Activated gamma-delta T cell treated with anti-CD3 and anti-CD28 coated beads, Interleukin-2, amount 50 U/mL, for 16 hours (primary cell): ENCODE data around the gene ATG7.
"Not testable (repeated sequence)": the region's sequence is repeated elsewhere in the genome, so short reads cannot be mapped to it uniquely, and the experiment has no call there.

Experiments
- DNase-seq: peaks from one replicate; pipeline ENCODE4 v3.0.0-alpha.2; 2020; ENCODE audit warnings: low read depth

The ATG7 gene

DNA sequence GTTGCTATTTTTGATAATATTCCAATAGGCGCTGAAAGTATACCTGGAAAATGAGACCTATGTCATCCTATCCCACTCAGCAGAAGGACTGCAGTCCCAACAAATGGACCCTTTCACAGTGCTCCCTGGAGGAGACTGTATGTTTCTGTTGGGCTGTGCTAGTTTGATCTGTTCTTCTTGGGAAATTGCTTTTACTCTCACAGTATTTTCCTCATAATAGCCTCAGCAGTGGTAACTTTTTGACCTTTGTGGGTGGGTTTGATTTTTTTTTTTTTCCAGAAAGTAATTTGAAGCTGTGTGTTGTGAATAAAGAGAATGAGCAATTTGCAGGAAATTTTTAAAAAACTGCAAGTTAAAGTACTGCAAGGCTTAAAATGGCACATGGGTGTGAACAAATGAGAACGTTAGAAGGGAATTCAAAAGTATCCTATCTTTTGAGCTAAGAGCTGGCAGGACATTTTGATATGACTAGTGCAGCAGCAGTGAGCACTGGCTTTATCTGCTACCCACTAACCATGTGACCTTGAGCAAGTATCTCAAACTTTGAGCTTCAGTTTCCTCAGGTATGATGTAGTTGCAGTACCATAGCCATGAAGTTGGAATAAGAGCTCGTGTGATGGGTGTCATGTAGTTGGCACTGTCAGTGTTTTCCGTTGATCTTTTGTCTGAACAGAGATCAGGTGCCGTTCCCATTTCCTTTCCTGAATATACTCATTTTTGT lies 118.4 kb downstream of the ATG7 start:
- DNase-seq, result no peak

DNA sequence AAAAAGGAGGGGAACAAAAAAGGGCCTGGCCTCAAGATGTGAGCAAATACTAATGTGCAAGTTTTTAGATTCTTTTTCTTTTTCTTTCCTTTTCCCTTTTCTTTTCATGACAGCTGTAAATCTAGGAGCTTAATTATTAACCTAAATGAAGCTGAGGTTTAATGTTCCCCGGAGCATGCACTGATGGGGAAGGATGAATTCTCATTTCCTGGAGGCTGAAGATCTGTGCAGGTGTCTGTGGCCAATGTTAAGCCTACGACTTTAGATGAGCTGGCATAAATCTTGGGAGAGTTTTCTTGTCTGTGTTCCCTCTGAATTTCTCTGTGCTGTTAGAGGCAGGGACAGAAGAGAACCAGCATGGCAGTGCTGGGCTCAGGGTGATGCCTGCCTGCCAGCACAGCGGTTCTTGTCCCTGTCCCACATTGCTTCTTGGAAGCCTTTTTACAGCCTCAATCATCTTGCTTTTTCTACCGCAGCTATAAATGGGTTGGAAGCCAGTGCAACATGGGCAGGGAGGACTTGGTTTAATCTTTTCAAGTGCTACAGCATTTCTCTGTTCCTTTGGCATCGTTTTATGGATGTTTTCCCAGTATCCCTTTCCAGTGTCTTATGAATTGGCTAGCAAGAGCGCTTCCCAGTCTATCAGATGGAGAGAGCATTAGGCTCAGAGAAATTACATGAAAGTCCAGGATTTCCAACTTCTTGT lies 119.1 kb downstream of the ATG7 start:
- DNase-seq, result no peak

DNA sequence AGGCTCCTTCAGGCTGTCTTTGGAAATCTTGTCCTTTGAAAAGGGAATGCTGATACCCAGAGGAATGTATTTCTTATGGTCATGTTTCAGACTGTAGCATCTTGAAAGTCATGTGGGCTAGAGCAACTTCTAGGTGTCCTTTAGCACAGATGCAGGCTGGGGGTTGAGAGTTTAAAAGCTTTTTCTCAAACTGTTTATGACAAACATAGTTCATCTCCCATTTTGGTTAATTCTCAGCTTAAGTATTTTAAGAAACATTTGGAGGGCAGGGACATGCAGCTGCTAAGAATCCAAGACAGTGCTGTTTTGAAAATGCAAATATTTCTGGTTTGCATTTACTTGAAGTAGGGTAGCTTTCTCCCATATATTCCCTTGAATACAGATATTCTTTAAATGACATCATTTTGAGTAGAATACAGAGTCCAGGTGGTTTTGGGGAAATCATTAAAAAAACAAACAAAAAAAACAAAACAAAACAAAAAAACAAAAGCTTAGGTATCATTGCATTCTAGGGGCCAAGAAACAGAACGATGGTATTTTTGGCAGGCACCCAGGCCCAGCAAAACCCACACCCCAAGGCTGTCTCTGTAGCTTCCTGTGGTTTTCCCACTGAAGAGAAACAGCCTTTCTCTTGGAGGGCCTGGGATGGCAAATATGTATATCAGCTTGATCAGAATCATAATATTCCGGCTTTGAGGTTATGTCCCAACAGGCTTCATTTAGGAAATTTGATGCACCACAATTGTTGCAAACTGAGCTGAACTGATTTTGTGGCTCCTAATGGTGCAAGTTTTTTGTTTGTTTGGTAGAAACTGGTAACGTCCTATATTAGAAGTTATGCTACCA lies 120.0 kb downstream of the ATG7 start:
- DNase-seq, result no peak

DNA sequence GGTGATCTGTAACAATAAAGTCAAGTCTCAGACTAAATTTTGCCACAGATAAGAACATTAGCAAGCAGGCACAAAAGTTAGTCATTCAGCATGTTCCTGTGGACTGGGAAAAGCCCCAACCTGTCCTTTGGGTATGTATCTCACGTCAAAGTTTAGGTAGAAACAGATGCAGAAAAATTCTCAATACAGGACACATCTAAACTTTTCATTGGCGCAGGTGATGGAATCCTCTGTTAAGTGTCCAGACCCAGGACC lies 120.6 kb downstream of the ATG7 start:
- no peak for DNase-seq

DNA sequence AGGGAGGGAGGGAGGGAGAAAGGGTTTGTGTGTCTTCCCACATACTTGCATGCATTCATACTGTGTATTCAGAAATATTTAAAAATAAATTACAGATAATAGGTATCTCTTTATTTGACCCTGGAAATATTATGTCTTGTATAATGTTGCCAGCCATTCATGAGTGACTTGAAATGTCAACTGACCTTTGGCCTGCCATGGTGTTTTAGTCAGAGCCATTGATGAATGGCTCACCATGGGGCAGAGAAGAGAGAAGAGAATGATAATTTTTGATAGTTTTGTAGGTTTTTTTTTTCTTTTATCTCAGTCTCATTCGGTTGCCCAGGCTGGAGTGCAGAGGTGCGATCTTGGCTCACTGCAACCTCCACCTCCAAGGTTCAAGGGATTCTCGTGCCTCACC lies 121.2 kb downstream of the ATG7 start:
- DNase-seq, result no peak

DNA sequence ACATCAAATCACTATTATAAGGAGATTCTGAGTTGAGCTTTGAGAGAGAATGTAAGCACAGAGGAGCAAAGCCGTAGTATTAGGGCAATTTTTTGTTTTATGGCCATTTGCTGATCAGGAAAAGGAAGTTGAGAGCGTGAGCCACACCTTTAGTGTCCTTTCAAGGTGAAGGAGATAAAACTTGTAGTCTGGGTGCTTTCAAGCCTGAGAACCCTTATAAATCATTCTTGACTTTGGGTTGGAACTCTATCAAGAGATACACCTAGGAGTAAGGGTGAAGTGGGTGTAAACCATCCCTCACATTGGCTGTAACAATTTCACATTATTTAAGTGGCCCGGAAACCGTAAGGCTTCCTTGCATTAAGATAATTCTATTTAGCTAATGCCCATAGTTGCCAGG lies 122.2 kb downstream of the ATG7 start:
- DNase-seq, result no peak

DNA sequence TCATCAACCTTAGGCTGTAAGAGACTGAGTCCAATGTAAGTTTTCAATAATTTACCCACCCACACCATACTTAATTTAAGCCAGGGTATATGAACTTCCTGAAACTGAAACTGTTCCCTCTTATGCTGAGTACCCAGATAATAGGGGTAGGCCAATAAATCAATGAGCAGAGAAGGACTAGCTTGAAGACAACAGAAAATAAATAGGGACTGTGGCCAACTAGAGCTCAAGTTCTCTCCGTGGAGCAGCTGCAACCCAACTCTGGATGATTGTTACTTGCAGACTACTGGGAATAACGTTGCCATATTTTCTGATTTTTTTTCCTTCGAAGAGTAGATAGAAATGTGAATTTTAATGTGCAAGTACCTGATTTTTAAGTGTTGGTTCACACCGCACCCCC lies 128.0 kb downstream of the ATG7 start:
- no peak for DNase-seq

DNA sequence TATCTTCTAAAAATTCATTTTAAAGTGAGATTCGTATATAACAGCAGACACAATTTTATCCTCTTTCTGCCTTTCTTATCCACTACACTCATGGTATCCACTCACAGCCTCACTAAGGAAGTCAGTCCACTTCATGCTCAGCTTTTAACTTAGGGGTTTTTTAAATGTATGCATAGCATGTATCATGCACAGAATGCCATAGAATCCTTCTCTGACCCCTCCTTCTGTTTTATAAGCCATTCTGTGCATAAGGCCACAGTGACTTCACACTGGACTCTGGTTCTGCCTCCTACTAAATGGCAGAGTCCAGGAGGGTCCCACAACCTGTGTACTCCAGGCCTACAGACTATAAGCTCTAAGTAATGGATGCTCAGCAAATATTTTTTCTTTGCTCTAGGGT lies 129.2 kb downstream of the ATG7 start:
- no peak for DNase-seq

DNA sequence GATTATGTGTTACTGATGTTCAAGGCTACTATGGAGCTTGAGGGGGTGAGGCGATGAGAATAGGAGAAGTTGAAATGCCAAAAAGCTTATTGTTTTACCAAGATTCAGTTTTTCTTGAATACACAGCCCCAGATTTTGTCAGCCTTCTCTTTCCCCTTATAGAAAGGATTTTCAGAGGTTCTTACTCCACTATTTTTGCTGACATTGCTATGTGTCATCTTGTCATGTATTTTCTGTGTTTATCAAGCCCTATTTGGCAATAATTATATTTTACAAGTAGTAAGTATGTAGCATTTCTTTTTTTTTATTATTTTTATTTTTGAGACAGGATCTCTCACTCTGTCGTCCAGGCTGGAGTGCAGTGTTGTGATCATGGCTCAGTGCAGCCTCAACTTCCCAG lies 133.1 kb downstream of the ATG7 start:
- DNase-seq, result no peak

DNA sequence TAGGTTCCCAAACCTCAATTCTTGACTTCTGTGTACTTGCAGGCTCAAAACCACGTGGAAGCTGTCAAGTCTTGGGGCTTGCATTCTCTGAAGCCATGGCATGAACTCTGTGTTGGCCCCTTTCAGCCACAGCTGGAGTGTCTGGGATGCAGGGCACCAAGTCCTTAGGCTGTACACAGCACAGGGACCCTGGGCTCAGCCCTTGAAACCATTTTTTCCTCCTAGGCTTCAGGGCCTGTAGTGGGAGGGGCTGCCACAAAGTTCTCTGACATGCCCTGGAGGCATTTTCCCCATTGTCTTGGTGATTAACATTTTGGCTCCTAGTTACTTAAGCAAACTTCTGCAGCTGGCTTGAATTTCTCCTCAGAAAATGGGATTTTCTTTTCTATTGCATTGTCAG lies 135.4 kb downstream of the ATG7 start:
- no peak for DNase-seq

DNA sequence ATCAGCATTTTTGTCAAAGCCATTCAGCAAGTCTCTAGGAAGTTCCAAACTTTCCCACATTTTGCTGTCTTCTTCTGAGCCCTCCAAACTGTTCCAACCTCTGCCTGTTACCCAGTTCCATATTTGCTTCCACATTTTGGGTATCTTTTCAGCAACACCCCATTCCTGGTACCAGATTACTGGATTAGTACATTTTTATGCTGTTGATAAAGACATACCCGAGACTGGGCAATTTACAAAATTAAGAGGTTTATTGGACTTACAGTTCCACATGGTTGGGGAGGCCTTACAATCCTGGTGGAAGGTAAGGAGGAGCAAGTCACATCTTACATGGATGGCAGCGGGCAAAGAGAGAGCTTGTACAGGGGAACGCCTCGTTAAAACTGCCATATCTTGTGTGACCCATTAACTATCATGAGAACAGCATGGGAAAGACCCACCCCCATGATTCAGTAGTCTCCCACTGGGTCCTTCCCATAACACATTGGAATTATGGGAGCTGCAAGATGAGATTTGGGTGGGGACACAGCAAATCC lies 136.2 kb downstream of the ATG7 start:
- not testable (repeated sequence) for DNase-seq

DNA sequence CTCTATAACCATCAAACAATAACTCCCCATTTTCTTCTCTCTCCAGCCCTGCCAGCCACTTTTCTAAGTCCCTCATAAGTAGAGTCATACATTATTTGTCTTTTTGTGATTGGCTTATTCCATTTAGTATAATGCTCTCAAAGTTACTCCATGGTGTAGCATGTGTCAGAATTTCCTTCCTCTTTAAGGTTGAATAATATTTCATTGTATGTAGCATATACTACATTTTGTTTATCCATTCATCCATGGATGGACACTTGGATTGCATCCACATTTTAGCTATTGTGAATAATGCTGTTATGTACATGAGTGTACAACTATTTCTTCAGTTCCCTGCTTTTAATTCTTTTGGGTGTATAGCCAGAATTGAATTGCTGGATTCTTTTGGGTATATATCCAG lies 138.4 kb downstream of the ATG7 start:
- no peak for DNase-seq

DNA sequence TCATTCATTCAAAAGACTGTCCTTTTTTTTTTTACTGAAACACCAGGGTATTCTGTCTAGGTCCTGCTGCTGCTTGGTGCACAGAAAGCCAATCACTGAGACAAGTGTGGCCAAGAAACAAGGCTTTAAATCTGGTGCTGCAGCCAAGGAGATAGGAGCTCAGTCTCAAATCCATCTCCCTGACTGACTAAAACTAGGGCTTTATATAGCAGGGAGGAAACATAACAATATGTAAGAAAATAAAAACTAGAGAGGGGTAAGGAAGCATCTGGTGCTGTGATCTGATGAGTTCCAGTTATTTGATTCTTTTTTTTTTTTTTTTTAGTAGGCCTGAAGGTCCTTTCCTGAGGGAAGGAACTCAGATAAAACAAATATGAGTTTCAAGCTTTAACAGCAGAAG lies 139.8 kb downstream of the ATG7 start:
- DNase-seq, result no peak

DNA sequence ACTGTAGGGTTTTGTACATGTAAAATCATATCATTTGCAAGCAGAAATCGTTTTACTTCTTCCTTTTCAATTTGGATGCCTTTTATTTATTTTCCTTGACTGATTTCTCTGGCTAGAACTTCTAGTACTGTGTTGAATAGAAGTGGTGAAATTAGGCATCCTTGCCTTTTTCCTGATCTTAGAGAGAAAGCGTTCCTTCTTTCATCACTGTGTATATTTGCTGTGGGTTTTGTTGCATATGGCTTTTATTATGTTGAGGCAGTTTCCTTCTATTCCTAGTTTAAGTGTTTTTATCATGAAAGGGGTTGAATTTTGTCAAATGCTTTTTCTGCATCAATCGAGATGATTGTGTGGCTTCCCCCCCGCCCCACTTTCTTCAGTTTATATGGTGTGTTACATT lies 140.9 kb downstream of the ATG7 start:
- no peak for DNase-seq

DNA sequence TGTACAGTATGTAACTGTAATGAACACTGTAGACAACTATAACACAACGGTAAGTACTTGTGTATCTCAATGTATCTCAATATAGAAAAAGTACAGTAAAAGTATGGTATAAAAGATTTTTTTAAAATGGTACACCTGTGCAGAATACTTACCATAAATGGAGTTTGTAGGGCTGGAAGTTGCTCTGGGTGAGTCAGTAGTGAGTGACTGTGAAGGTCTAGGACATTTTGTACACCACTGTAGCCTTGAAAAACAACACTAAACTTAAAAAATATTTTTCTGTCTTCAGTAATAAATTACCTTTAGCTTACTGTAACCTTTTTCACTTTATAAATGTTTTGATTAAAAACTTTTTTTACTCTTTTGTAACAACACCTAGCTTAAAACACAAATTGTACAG lies 142.9 kb downstream of the ATG7 start:
- DNase-seq, result no peak

DNA sequence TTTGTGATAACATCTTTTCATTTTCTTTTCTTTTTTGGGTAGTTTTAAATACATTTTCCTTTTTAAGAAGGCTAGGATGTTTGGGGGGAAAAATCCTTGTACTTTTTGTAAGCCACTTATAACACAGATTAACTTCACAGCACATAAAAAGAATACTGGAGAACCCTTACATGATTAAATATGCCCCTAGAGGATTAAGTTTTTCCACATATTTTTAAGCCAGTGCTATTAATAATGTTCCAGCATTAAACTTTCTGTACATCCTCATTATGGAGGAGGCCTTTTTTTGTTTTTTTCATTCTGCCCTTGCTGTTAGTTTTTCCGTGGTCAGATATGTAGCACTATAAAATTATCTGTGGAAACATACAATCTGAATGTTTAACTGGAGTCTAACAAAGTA lies 147.9 kb downstream of the ATG7 start:
- no peak for DNase-seq

DNA sequence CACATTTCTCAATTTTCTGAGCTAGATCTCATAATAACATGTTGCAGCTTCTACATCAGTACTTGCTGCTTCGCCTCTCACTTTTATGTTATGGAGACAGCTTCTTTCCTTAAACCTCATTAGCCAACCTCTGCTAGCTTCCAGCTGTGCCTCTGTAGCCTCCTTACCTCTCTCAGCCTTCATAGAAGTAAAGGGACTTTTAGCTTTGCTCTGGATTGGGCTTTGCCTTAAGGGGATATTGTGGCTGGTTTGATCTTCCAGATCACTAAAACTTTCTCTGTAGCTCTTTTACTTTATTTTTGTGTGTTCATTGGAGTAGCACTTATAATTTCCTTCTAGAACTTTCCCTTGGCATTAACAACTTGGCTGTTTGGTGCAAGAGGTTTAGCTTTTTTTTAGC lies 150.1 kb downstream of the ATG7 start:
- DNase-seq, result no peak

DNA sequence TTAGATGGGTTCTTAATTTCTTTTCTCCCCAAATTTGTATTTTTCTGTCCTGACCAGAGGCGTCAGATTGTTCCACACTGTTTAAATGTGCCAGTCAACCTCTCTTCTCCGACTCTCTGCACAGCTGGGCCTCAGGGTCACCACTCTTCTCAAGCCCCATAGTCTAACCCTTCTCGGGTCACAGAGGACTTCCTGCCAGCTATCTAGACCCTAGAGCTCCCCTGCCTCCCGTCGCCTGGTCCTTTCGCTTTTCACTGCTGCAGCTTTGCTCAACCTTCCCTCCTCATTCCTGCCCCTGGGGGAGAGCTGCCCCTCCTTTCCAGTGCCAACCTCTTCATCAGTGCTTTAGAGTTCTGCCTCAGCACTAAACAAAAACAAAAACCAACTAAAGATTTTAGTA lies 151.7 kb downstream of the ATG7 start:
- no peak for DNase-seq

DNA sequence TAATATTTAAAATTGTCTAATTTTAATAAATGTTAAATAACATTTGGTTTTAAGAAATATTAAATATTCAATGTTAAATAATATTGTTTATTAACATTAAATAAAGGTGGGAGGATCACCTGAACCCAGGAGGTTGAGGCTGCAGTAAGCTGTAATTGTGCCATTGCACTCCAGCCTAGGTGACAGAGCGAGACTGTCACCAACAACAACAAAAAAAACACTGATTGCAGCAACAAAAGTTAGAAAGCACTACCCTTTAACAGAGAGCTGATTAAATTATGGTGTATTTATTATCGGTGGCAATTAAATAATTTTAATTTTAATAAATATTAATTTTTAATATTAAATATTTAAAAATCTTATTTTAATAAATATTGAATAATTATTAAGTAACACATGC lies 152.1 kb downstream of the ATG7 start:
- no peak for DNase-seq

DNA sequence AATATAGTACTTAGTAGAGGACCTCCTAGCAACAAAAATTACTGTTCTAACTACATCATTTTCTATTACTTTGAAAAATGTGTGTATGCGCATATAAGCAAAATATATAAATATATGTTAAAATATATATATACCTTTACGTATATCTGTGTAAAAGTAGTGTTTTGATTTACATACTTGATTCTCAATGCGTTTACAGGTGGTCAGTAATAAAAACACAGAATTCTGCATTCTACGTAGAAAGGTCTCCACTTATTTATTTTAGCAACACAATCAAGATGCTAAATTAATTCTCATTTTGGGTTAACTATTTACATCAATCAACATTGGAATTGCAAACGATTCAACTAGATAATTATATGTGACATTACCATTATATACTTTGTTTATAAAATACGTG lies 158.0 kb downstream of the ATG7 start:
- DNase-seq, result no peak

DNA sequence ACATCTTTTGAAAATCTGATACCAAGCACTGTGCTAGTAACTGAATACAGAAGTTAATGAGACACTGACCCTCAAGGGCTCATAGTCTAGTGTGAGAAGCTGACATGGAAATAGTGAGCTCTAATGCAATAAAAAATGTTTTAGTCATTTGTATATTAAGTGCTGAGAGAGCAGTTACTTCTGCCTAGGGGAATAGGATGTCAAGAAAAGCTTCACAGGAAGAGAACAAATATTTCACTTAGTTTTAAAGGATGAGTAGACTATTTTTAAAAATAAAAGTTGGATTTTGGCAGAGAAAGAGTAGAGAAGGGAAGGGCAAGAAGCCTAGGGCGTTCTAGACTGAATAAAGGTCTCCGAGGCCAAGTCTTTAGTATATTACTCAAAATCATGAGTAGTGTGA lies 158.4 kb downstream of the ATG7 start:
- DNase-seq, result no peak

DNA sequence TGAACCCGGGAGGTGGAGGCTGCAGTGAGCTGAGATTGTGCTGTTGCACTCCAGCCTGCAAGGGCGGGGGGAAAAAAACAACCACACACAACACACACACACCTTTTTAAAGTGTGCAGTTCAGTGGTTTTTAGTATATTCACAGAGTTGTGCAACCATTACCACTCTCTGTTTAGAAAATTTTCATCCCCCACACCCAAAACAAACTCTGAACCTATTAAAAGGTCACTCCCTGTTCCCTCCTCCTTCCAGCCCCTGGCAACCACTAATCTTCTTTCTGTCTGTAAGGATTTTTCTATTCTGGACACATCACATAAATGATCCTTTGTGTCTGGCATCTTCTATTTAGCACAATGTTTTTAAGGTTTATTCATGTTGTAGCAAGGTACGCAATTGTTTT lies 159.1 kb downstream of the ATG7 start:
- no peak for DNase-seq

DNA sequence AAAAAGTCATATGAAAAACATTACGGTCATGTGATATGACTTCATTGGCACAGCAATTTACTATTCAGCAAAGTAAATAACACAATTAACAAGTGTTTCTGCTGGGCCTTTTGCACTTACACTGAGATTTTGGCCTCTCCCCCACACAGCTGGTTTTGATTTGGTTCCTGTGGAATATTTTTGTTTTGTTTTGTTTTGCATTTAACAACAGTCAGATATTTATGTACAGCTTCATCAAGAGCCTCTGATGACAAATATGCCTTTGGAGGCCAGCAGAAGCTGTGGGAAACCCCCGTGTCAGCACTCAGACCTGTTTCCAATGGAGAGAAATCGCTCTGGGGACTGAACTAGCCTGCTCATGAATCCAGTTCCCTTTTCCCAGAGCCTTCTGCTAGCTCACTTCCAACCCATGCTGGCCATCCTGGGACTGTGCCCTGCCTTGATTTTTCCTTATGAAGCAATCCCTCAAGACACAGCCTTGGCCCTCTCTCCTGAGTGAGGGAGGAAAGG lies 161.9 kb downstream of the ATG7 start:
- no peak for DNase-seq
